ENCODE results near the gene OR10J1.
"Not testable (repeated sequence)": the region's sequence is repeated elsewhere in the genome, so short reads cannot be mapped to it uniquely, and the experiment has no call there.

OR10J1 gene

GRCh38 chr1:159439422-159439821 lies at the start of gene OR10J1:
Gene OR10J1, plus strand, starts transcription at chr1:159439722. Its CDS starts 70 bp downstream, at chr1:159439792.
- DNase-seq: no peak

- DNase-seq: no peak
Measured at GRCh38 chr1:159406821-159407220, 32.7 kb upstream of the OR10J1 start.

- no peak for DNase-seq
Measured at GRCh38 chr1:159408862-159409400, 30.6 kb upstream of the OR10J1 start.

GRCh38 chr1:159421821-159422220 lies 17.7 kb upstream of the OR10J1 start:
- DNase-seq: no peak

GRCh38 chr1:159428536-159428935 lies 11.0 kb upstream of the OR10J1 start:
- DNase-seq: no peak

- DNase-seq: no peak
Measured at GRCh38 chr1:159429074-159429861, 10.3 kb upstream of the OR10J1 start.

GRCh38 chr1:159430985-159431384 lies 8.5 kb upstream of the OR10J1 start:
- no peak for DNase-seq

- DNase-seq: no peak
Measured at GRCh38 chr1:159431904-159432303, 7.6 kb upstream of the OR10J1 start, which contains the start of gene OR10J4. Gene OR10J4, plus strand, starts transcription at chr1:159432204.

GRCh38 chr1:159436469-159436868 lies 3.1 kb upstream of the OR10J1 start:
- DNase-seq: no peak

GRCh38 chr1:159441360-159441759 lies 1.8 kb downstream of the OR10J1 start:
- no peak for DNase-seq

GRCh38 chr1:159442428-159442827 lies 2.9 kb downstream of the OR10J1 start:
- no peak for DNase-seq

GRCh38 chr1:159443066-159443750 lies 3.7 kb downstream of the OR10J1 start:
- no peak for DNase-seq

GRCh38 chr1:159444511-159444910 lies 5.0 kb downstream of the OR10J1 start:
- no peak for DNase-seq

- no peak for DNase-seq
Measured at GRCh38 chr1:159448181-159448580, 8.7 kb downstream of the OR10J1 start.

GRCh38 chr1:159449605-159450004 lies 10.1 kb downstream of the OR10J1 start:
- not testable (repeated sequence) for DNase-seq

GRCh38 chr1:159459551-159459950 lies 20.0 kb downstream of the OR10J1 start:
- no peak for DNase-seq

- no peak for DNase-seq
Measured at GRCh38 chr1:159465191-159465603, 25.7 kb downstream of the OR10J1 start.

GRCh38 chr1:159468321-159468720 lies 28.8 kb downstream of the OR10J1 start:
- DNase-seq: no peak

GRCh38 chr1:159469921-159470533 lies 30.5 kb downstream of the OR10J1 start:
- DNase-seq: no peak

GRCh38 chr1:159473335-159473734 lies 33.8 kb downstream of the OR10J1 start:
- DNase-seq: no peak

GRCh38 chr1:159474926-159475325 lies 35.4 kb downstream of the OR10J1 start:
- DNase-seq: no peak

- DNase-seq: no peak
Measured at GRCh38 chr1:159483501-159483900, 44.0 kb downstream of the OR10J1 start.
